Kidney (tissue), 14 donors: ENCODE results near the gene AHCY. TPM values are rescaled to one million over a fixed set of nuclear protein-coding genes. Genes with fewer than 3 reads are reported as not detected.
"Not testable (repeated sequence)": the region's sequence is repeated elsewhere in the genome, so short reads cannot be mapped to it uniquely, and the experiment has no call there.

Source experiments
- DNase-seq, 5 donors: peaks; one replicate each; pipeline ENCODE4 v3.0.0-alpha.2; 2013 to 2020
- FAIRE-seq: peaks from 2 replicates; lab custom pipeline; 2012; peaks lifted over from hg19 to GRCh38; lab: Jason Lieb, UNC
- H3K27ac ChIP-seq, 2 donors: one replicate each; pipeline ENCODE4 v1.7.0; 2013; ENCODE audit warnings: low read depth in 2 of 2, low read length in 2 of 2, inconsistent platforms in 1 of 2
- H3K27me3 ChIP-seq: one replicate; pipeline ENCODE4 v1.7.1; 2013; ENCODE audit warnings: low read length, inconsistent platforms; ENCODE audit not compliant: control insufficient read depth, insufficient read depth
- H3K36me3 ChIP-seq, 3 donors: one replicate each; pipeline versions ENCODE4 v1.7.0 to v1.7.1; 2013; ENCODE audit warnings: low read length in 3 of 3, control low read depth in 1 of 3, inconsistent platforms in 1 of 3; ENCODE audit not compliant: insufficient read depth in 3 of 3, control insufficient read depth in 2 of 3
- H3K4me1 ChIP-seq, 3 donors: one replicate each; pipeline versions ENCODE4 v1.7.0 to v1.7.1; 2013; ENCODE audit warnings: low read length in 3 of 3, inconsistent platforms in 1 of 3, low read depth in 1 of 3; ENCODE audit not compliant: control insufficient read depth in 2 of 3, insufficient read depth in 2 of 3
- H3K4me3 ChIP-seq, 3 donors: one replicate each; pipeline versions ENCODE4 v1.7.0 to v1.8.1; 2013; ENCODE audit warnings: low read length in 3 of 3, control low read depth in 1 of 3, inconsistent platforms in 1 of 3
- H3K9ac ChIP-seq, 3 donors: one replicate each; pipeline versions ENCODE4 v1.7.0 to v1.7.1; 2013; ENCODE audit warnings: low read length in 3 of 3, control low read depth in 1 of 3, inconsistent platforms in 1 of 3
- H3K9me3 ChIP-seq, 3 donors: one replicate each; pipeline versions ENCODE4 v1.7.0 to v1.7.1; 2013; ENCODE audit warnings: low read length in 3 of 3, control low read depth in 1 of 3, inconsistent platforms in 1 of 3; ENCODE audit not compliant: control insufficient read depth in 2 of 3, insufficient read depth in 1 of 3
- intact Hi-C: fragments of 100-400 bp; cut with DNase I; formaldehyde crosslinking; loops from one replicate; pipeline ENCODE4 v1.11.1; 2022
- polyA plus RNA-seq: library from polyadenylated mRNA; stranded (reverse); fragments of 350-450 nt; fragmentation: Illumina TruSeq; extraction: RNeasy Lipid Tissue Mini Kit (QIAGEN cat#74804); gene quantifications from one replicate; pipeline ENCODE4 v1.2.3, GENCODE V29; 2014; ENCODE audit warnings: low read depth, low replicate concordance; ENCODE audit not compliant: insufficient read depth
- total RNA-seq: library from RNA; stranded (reverse); fragmentation: NEBNext Ultra II Directional; extraction: Animal tissue kit (Norgen Biotek cat#: 25700); gene quantifications from one replicate; pipeline ENCODE4 v1.2.1, GENCODE V29; 2021
- TF ChIP-seq, protein P1 (sequence below): IDR thresholded peaks from 3 replicates; pipeline ENCODE4 v1.5.1; 2012; ENCODE audit warnings: mild to moderate bottlenecking, moderate library complexity, borderline replicate concordance; ENCODE audit not compliant: insufficient read depth; ENCODE audit errors: extremely low read depth
- donor health status: control.
- donor health status: control.
- donor health status: control.
- donor health status: control.
- donor health status: control.
- donor health status: DM: yes; HTN: yes; CAD: no.
- donor health status: Normal renal cell carcinoma (clear cell type).

AHCY gene
- total and polyA plus RNA-seq, 2 donors from 2014 or later: 70.3 to 144 TPM

DNA sequence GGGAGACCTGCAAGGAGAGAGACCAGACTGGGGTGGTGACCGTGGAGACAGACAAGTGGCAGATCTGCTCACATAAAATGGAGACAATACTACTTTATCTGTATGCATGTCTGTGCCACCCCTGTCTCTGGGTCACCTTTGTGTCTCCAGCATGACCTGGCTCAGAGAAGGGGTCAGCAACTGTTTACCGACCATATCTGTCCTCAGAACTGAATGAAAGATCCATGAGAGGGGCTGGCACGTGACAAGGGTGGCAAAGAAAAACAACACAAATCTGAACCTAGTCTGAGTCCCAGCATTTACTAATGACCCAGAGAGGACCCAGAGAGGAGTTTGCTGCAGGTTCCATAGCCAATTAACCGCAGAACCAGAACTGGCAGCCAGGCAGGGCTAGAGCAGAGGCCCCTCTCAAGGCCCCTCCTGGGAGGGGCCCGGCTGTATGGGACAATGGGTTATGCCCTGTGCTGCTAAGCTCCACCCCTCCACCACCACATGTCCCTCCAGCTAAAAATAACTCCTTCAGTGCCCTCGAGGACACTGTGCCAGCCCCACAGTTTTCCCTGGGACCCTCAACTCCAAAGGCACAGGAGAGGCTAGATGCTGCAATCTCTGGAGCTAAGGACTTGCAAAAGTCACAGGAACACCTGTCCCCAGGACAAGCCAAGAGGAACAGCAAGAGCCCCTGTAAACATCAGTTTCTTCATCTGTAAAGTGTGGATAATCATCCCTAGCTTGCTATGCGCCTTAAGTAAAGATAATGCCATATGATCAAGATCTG lies 2.2 kb downstream of the AHCY start:
- intact Hi-C loops: no loop called here
- Histone ChIP-seq H3K9me3 (no peaks in the 10 kb centered on the region), H3K27ac (peak overlapping the region in 1 of 2 donors; percentile 26), H3K4me1 (peaks cover 0 to 13% (median 5%) of the 10 kb centered on the region in 3 donors), H3K9ac (peak overlapping the region in 1 of 3 donors; percentile 8), H3K36me3 (no peaks in the 10 kb centered on the region), H3K4me3 (peak overlapping the region in 2 of 3 donors; percentile 39 to 78), H3K27me3 (no peaks in the 10 kb centered on the region)
- peak in 2 of 5 donors; percentile 40 to 54 for DNase-seq
- TF ChIP-seq, protein P1, sequence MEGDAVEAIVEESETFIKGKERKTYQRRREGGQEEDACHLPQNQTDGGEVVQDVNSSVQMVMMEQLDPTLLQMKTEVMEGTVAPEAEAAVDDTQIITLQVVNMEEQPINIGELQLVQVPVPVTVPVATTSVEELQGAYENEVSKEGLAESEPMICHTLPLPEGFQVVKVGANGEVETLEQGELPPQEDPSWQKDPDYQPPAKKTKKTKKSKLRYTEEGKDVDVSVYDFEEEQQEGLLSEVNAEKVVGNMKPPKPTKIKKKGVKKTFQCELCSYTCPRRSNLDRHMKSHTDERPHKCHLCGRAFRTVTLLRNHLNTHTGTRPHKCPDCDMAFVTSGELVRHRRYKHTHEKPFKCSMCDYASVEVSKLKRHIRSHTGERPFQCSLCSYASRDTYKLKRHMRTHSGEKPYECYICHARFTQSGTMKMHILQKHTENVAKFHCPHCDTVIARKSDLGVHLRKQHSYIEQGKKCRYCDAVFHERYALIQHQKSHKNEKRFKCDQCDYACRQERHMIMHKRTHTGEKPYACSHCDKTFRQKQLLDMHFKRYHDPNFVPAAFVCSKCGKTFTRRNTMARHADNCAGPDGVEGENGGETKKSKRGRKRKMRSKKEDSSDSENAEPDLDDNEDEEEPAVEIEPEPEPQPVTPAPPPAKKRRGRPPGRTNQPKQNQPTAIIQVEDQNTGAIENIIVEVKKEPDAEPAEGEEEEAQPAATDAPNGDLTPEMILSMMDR: no peak
- FAIRE-seq: no peak

DNA sequence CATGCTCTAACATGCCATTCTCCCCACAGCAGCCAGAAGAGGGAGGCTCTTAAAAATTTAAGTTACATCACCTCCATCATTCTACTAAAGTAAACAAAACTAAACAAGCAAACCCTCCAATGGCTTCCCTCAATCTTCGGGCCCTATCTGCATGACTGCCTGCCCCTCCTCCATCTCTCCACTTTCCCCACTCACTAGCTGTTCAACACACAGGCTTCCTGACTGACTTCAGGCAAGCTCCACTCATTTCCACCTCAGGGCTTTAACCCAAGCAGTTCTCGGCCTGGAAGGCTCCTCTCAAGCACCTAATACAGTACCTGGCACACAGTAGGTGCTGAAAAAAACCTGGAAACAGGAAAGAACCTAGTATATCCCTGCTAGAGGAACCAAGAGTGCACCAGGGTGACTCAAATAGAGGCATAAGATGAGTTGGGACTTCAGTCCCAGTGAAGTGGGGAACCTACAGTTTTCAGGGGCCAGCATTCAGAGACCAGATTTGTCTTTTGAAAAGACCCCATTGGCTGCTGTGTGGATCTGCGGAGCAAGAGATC lies 2.8 kb downstream of the AHCY start:
- intact Hi-C loops: no loop called here
- DNase-seq: no peak

DNA sequence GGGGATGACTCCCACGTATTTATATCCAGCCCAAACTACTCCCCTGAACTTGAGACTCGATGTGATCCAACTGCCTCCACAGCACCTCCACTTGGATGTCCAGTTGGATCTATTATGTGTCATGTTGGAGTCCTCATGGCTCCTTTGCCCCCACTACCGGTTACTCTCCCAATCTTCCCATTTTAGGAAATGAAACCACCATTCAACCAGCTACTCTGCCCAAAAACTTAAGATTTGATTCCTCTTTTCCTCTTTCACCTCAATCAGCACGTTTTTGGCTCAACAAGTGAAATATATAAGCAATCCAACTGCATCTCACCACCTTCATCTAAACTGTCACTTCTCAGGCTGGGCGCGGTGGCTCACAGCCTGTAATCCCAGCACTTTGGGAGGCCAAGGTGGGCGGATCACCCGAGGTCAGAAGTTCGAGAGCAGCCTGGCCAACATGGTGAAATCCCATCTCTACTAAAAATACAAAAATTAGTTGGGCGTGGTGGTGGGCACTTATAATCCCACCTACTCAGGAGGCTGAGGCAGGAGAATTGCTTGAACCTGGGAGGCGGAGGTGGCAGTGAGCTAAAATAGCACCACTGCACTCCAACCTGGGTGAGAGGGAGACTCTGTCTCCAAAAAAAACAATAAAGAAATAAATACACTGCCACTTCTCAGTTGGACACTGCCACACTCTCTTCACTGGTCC lies 3.4 kb downstream of the AHCY start:
- Histone ChIP-seq H3K9ac (no peak overlapping the region), H3K4me3 (no peak overlapping the region), H3K9me3 (no peaks in the 10 kb centered on the region), H3K27ac (no peak overlapping the region), H3K36me3 (peaks cover 0 to under 1% (median 0%) of the 10 kb centered on the region in 3 donors), H3K4me1 (peaks cover 0 to 13% (median 5%) of the 10 kb centered on the region in 3 donors), H3K27me3 (no peaks in the 10 kb centered on the region)
- intact Hi-C loops: no loop called here
- FAIRE-seq (no peak), DNase-seq (no peak)
- TF ChIP-seq, protein P1: no peak

More for the DNA sequence above, 2.8 kb downstream of the AHCY start:
- FAIRE-seq: no peak
- peak overlapping the region in 1 of 2 donors; percentile 26 for H3K27ac ChIP-seq
- no peaks in the 10 kb centered on the region for H3K9me3 ChIP-seq
- no peaks in the 10 kb centered on the region for H3K27me3 ChIP-seq
- no peaks in the 10 kb centered on the region for H3K36me3 ChIP-seq
- peak overlapping the region in 1 of 3 donors; percentile 8 for H3K9ac ChIP-seq
- TF ChIP-seq, protein P1: no peak
- H3K4me1 ChIP-seq: peaks cover 0 to 13% (median 5%) of the 10 kb centered on the region in 3 donors
- peak overlapping the region in 1 of 3 donors; percentile 78 for H3K4me3 ChIP-seq

DNA sequence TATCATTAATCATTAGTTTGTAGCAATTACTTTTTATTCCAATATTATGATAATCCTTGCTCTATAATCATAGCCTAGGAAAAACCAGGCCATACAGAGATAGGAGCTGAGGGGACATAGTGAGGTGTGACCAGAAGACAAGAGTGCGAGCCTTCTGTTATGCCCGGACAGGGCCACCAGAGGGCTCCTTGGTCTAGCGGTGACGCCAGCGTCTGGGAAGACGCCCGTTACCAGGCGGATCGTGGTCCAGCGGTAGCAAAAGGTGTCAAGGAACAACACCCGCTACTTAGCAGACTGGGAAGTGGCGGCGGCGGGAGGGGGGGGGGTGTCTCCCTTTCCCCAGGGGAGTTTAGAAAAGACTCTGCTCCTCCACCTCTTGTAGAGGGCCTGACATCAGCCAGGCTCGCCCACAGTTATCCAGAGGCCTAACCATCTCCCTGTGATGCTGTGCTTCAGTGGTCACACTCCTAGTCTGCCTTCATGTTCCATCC lies 4.8 kb downstream of the AHCY start:
- H3K4me3 ChIP-seq, intact Hi-C loops, H3K9ac ChIP-seq, H3K9me3 ChIP-seq, H3K27ac ChIP-seq, DNase-seq, FAIRE-seq, H3K27me3 ChIP-seq: not testable (repeated sequence)
- Histone ChIP-seq H3K36me3 (peaks cover 0 to 13% (median 5%) of the 10 kb centered on the region in 3 donors), H3K4me1 (peaks cover 0 to 13% (median 5%) of the 10 kb centered on the region in 3 donors)
